MCF 10A (cell line): ENCODE results near the gene ORAI2. TPM values are rescaled to one million over a fixed set of nuclear protein-coding genes. Genes with fewer than 3 reads are reported as not detected.
"Not testable (repeated sequence)": the region's sequence is repeated elsewhere in the genome, so short reads cannot be mapped to it uniquely, and the experiment has no call there.

ENCODE experiments used
- BruUV-seq: library from RNA; stranded (reverse); fragments of 400-500 nt; replicated peaks from 2 replicates; lab custom pipeline; 2021; lab: Mats Ljungman, UMichigan
- CTCF ChIA-PET: fragments of 300-600 bp; sonication (Branson Sonifier 250); formaldehyde crosslinking; extraction: SDS; loops from one replicate; lab custom pipeline; 2021; ENCODE audit warnings: antibody characterized with exemption, inconsistent platforms; lab: Yijun Ruan, JAX
- POLR2A ChIA-PET: fragments of 300-600, 350-650 bp; sonication (Branson Sonifier 250); formaldehyde crosslinking; extraction: SDS; loops from one replicate; lab custom pipeline; 2020; ENCODE audit warnings: antibody characterized with exemption, inconsistent platforms; lab: Yijun Ruan, JAX
- DNase-seq: peaks from one replicate; pipeline ENCODE4 v3.0.0-alpha.2; 2018; ENCODE audit not compliant: unreplicated experiment
- H3K27ac Mint-ChIP-seq: one replicate; pipeline ENCODE4 v1.8.0; 2022; ENCODE audit warnings: mild to moderate bottlenecking, low read depth, mixed read lengths; ENCODE audit not compliant: unreplicated experiment
- H3K27me3 Mint-ChIP-seq: one replicate; pipeline ENCODE4 v1.8.0; 2022; ENCODE audit warnings: mixed read lengths; ENCODE audit not compliant: insufficient read depth, unreplicated experiment
- H3K36me3 Mint-ChIP-seq: one replicate; pipeline ENCODE4 v1.8.0; 2022; ENCODE audit warnings: mild to moderate bottlenecking, moderate library complexity, mixed read lengths; ENCODE audit not compliant: insufficient read depth, unreplicated experiment
- H3K4me1 Mint-ChIP-seq: one replicate; pipeline ENCODE4 v1.8.0; 2022; ENCODE audit warnings: mixed read lengths; ENCODE audit not compliant: insufficient read depth, unreplicated experiment
- H3K4me3 Mint-ChIP-seq: one replicate; pipeline ENCODE4 v1.8.0; 2022; ENCODE audit warnings: mild to moderate bottlenecking, moderate library complexity, mixed read lengths; ENCODE audit not compliant: unreplicated experiment
- H3K9me3 Mint-ChIP-seq: one replicate; pipeline ENCODE4 v1.8.0; 2022; ENCODE audit warnings: mixed read lengths; ENCODE audit not compliant: unreplicated experiment
- CTCF ChIP-seq: fragments of 200-600 bp; IDR thresholded peaks from one replicate; pipeline ENCODE4 v1.8.0; 2022; ENCODE audit warnings: antibody characterized with exemption, mild to moderate bottlenecking; ENCODE audit not compliant: unreplicated experiment
- intact Hi-C: fragments of 100-400 bp; cut with micrococcal nuclease; formaldehyde crosslinking; loops from 2 replicates; pipeline ENCODE4 v1.14.1; 2022
- total RNA-seq: library from RNA; stranded (reverse); gene quantifications from 2 replicates; pipeline ENCODE4 v1.2.3, GENCODE V29; 2022

ORAI2 gene
- total RNA-seq, 1 experiment from 2014 or later = 9.1 TPM

- H3K4me3 Mint-ChIP-seq, H3K36me3 Mint-ChIP-seq, intact Hi-C loops, BruUV-seq, H3K9me3 Mint-ChIP-seq, H3K27ac Mint-ChIP-seq, H3K4me1 Mint-ChIP-seq, POLR2A ChIA-PET, H3K27me3 Mint-ChIP-seq, DNase-seq: not testable (repeated sequence)
- CTCF ChIA-PET = interaction anchor here (0.7 kb wide), 1 partner anchor 92 kb away, joined by 3 read pairs; no protein-coding TSS in a partner anchor
- TF ChIP-seq CTCF = peak; percentile 16
Measured at GRCh38 chr7:102479982-102480637, 46.7 kb downstream of the ORAI2 start.

DNA sequence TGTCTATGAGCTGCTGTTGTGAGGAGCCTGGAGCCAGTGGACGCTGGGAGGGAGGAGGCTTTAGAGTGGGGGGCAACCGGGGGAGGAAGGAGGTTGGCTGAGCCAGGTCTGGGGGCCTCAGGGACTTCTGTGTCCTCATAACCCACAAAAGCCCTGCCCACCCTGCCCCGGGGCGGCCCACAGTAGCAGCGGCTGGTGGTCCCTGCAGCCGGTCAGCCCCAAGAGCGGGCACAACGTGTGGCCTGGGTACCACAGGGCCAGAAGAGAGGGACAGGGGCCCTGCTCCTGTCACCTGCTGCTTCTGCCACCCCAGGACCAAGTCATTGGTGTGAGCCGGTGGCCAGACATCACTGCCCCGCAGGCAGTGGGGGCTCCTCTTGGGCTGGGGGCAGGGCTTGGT is 48.6 kb downstream of the ORAI2 start:
- H3K27me3 Mint-ChIP-seq, H3K27ac Mint-ChIP-seq, DNase-seq, POLR2A ChIA-PET, BruUV-seq, H3K9me3 Mint-ChIP-seq, H3K36me3 Mint-ChIP-seq, H3K4me1 Mint-ChIP-seq, intact Hi-C loops, H3K4me3 Mint-ChIP-seq, CTCF ChIA-PET: not testable (repeated sequence)

GRCh38 chr7:102484317-102484716 is 50.9 kb downstream of the ORAI2 start:
- POLR2A ChIA-PET, BruUV-seq, H3K9me3 Mint-ChIP-seq, H3K4me1 Mint-ChIP-seq, H3K27ac Mint-ChIP-seq, H3K27me3 Mint-ChIP-seq, H3K36me3 Mint-ChIP-seq, intact Hi-C loops, DNase-seq, H3K4me3 Mint-ChIP-seq, CTCF ChIA-PET: not testable (repeated sequence)

DNA sequence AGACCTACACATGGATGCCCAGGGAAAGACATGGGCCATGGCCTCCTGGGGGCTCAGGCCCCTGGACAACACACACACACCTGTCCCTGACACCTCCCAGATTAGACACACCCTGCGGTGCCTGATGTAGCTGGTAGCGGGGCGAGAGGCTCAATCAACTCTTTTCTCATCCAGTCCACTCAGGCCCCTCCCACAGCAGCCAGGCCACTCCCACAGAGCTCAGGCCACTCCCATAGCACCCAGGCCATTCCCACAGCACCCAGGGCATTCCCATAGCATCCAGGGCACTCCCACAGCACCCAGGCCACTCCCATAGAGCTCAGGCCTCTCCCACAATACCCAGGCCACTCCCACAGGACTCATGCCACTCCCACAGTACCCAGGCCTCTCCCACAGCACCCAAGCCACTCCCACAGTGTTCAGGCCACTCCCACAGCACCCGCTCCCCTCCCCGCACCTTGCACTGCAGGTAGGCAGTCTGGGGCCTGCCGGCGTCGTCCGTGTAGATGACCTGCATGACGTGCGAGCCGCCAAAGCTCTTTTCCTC is 57.2 kb downstream of the ORAI2 start:
- H3K9me3 Mint-ChIP-seq, H3K27ac Mint-ChIP-seq, BruUV-seq, H3K36me3 Mint-ChIP-seq, H3K27me3 Mint-ChIP-seq, intact Hi-C loops, H3K4me1 Mint-ChIP-seq, POLR2A ChIA-PET, CTCF ChIA-PET, DNase-seq, H3K4me3 Mint-ChIP-seq: not testable (repeated sequence)

GRCh38 chr7:102493220-102493935 is 60.0 kb downstream of the ORAI2 start:
- CTCF ChIA-PET = not testable (repeated sequence)

DNA sequence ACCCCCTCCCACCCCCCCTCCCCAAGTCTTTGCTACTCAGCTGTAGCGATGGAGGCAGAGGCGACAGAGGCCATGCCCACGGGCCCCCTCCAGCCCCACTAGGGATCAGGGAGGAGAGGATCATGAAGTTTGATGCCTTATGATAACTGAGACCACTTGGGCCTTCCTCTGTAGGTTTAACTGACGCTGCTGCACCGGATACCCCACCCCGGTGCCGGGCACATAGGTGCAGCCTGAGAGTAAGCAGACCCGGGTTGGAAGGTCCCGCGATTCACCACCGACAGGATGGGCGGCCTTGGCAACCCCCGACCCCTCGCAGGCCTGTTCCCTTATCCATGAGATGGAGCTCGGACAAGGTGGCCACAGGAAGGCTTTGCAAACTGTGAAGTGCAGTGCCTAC is 60.7 kb downstream of the ORAI2 start:
- CTCF ChIA-PET, H3K27ac Mint-ChIP-seq, BruUV-seq, H3K4me3 Mint-ChIP-seq, H3K27me3 Mint-ChIP-seq, POLR2A ChIA-PET, intact Hi-C loops, H3K36me3 Mint-ChIP-seq, H3K9me3 Mint-ChIP-seq, H3K4me1 Mint-ChIP-seq, DNase-seq: not testable (repeated sequence)

More at GRCh38 chr7:102493220-102493935, 60.0 kb downstream of the ORAI2 start:
- intact Hi-C loops, H3K36me3 Mint-ChIP-seq, H3K4me1 Mint-ChIP-seq, H3K27ac Mint-ChIP-seq, H3K9me3 Mint-ChIP-seq, BruUV-seq, DNase-seq, H3K27me3 Mint-ChIP-seq, H3K4me3 Mint-ChIP-seq, POLR2A ChIA-PET: not testable (repeated sequence)

DNA sequence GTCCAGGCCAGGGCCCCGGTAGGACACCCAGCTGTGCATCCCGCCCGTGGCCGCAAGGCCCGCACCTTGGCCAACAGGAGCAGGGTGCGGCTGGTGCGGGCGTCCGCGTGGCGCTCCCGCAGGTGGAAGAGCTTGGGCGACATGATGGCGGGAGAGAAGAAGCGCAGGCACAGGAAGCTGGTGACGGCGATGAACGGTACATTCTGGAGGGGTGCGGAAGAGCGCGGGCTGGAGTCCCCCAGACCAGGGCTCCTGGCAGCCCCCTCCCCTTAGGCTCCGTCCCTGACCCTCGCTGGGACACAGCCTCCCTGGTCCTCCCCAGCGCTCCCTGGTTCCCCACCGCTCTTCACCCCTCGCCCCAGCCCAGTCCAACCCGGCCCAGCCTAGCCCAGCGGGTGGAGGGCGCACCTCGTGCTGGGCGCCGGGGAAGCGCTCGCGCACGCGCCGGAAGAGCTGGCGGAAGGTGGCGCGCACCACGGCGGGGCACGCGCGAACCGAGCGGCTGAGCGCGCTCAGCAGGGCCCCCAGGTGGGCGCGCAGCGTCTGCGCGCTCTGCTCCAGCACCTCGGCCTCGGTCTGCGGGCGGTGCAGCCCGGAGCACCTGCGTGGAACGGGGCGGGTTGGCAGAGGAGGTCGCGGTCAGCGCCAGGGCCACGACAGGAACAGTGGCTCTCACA is 61.2 kb downstream of the ORAI2 start:
- H3K4me1 Mint-ChIP-seq, H3K36me3 Mint-ChIP-seq, H3K4me3 Mint-ChIP-seq, CTCF ChIA-PET, intact Hi-C loops, H3K9me3 Mint-ChIP-seq, POLR2A ChIA-PET, BruUV-seq, H3K27me3 Mint-ChIP-seq, DNase-seq, H3K27ac Mint-ChIP-seq: not testable (repeated sequence)

GRCh38 chr7:102496861-102497260 is 63.5 kb downstream of the ORAI2 start:
- intact Hi-C loops, H3K36me3 Mint-ChIP-seq, DNase-seq, CTCF ChIA-PET, H3K27me3 Mint-ChIP-seq, H3K27ac Mint-ChIP-seq, POLR2A ChIA-PET, H3K4me3 Mint-ChIP-seq, H3K4me1 Mint-ChIP-seq, BruUV-seq, H3K9me3 Mint-ChIP-seq: not testable (repeated sequence)
